ENCODE results near the gene ACTN2. TPM values are rescaled to one million over a fixed set of nuclear protein-coding genes. Genes with fewer than 3 reads are reported as not detected.

The ACTN2 gene
- total RNA-seq, 2 donors from 2014 or later = 1,411 to 1,679 TPM

GRCh38 chr1:236727521-236727920, 41.2 kb downstream of the ACTN2 start:
- DNase-seq = no peak
- peak; percentile 31 to 52 for ATAC-seq
- intact Hi-C loops (cut with DNase I) = no loop called here

GRCh38 chr1:236728752-236729151, 42.5 kb downstream of the ACTN2 start:
- DNase-seq (no peak), ATAC-seq (no peak)
- intact Hi-C loops (cut with DNase I) = no loop called here

- peak in 1 of 2 donors; percentile 8 for ATAC-seq
- intact Hi-C loops (cut with DNase I) = no loop called here
- DNase-seq = no peak
Observed at GRCh38 chr1:236733653-236734052, 47.4 kb downstream of the ACTN2 start.

- intact Hi-C loops (cut with DNase I) = no loop called here
- ATAC-seq (peak; percentile 71 to 83), DNase-seq (no peak)
Observed at GRCh38 chr1:236734141-236734765, 48.0 kb downstream of the ACTN2 start.

GRCh38 chr1:236736761-236737160, 50.5 kb downstream of the ACTN2 start:
- intact Hi-C loops (cut with DNase I) = no loop called here
- no peak for DNase-seq
- no peak for ATAC-seq

- DNase-seq (no peak), ATAC-seq (no peak)
- intact Hi-C loops (cut with DNase I) = no loop called here
Observed at GRCh38 chr1:236741753-236742152, 55.5 kb downstream of the ACTN2 start.

- intact Hi-C loops (cut with DNase I) = no loop called here
- ATAC-seq = no peak
Observed at GRCh38 chr1:236742421-236743160, 56.3 kb downstream of the ACTN2 start.

GRCh38 chr1:236744533-236744932, 58.2 kb downstream of the ACTN2 start:
- intact Hi-C loops (cut with DNase I) = no loop called here
- ATAC-seq (no peak), DNase-seq (no peak)

More at GRCh38 chr1:236742421-236743160, 56.3 kb downstream of the ACTN2 start:
- DNase-seq = no peak

GRCh38 chr1:236746785-236747184, 60.5 kb downstream of the ACTN2 start:
- intact Hi-C loops (cut with DNase I) = no loop called here
- DNase-seq (peak; percentile 47), ATAC-seq (peak; percentile 87 to 89)

GRCh38 chr1:236747311-236747985, 61.1 kb downstream of the ACTN2 start:
- intact Hi-C loops (cut with DNase I) = no loop called here
- DNase-seq (no peak), ATAC-seq (peak; percentile 54 to 65)

- intact Hi-C loops (cut with DNase I) = no loop called here
- DNase-seq = no peak
- no peak for ATAC-seq
Observed at GRCh38 chr1:236748268-236748870, 62.1 kb downstream of the ACTN2 start.

- intact Hi-C loops (cut with DNase I) = loop anchor here in 1 of 2 donors (10.0 kb wide), 2 partner anchors 136 to 634 kb away; no protein-coding TSS in a partner anchor
- ATAC-seq (no peak), DNase-seq (no peak)
Observed at GRCh38 chr1:236750928-236751327, 64.6 kb downstream of the ACTN2 start.

- no peak for ATAC-seq
- no peak for DNase-seq
- intact Hi-C loops (cut with DNase I) = loop anchor here in 1 of 2 donors (10.0 kb wide), 2 partner anchors 137 to 633 kb away; no protein-coding TSS in a partner anchor
Observed at GRCh38 chr1:236751385-236751784, 65.1 kb downstream of the ACTN2 start.

GRCh38 chr1:236751935-236752334, 65.6 kb downstream of the ACTN2 start:
- intact Hi-C loops (cut with DNase I) = loop anchor here in 1 of 2 donors (10.0 kb wide), 2 partner anchors 137 to 633 kb away; no protein-coding TSS in a partner anchor
- DNase-seq = no peak
- no peak for ATAC-seq

- intact Hi-C loops (cut with DNase I) = loop anchor here in 1 of 2 donors (10.0 kb wide), 2 partner anchors 139 to 631 kb away; no protein-coding TSS in a partner anchor
- peak; percentile 33 to 75 for ATAC-seq
- DNase-seq = no peak
Observed at GRCh38 chr1:236753516-236753915, 67.2 kb downstream of the ACTN2 start.

- ATAC-seq (peak; percentile 58 to 84), DNase-seq (no peak)
- intact Hi-C loops (cut with DNase I) = loop anchor here in 1 of 2 donors (10.0 kb wide), 2 partner anchors 139 to 631 kb away; no protein-coding TSS in a partner anchor
Observed at GRCh38 chr1:236753964-236754363, 67.7 kb downstream of the ACTN2 start.

- DNase-seq = no peak
- ATAC-seq = no peak
- intact Hi-C loops (cut with DNase I) = loop anchor here in 1 of 2 donors (10.0 kb wide), 2 partner anchors 140 to 630 kb away; no protein-coding TSS in a partner anchor
Observed at GRCh38 chr1:236754525-236755210, 68.4 kb downstream of the ACTN2 start.

GRCh38 chr1:236757640-236758039, 71.3 kb downstream of the ACTN2 start:
- DNase-seq (no peak), ATAC-seq (no peak)
- intact Hi-C loops (cut with DNase I) = loop anchor here in 1 of 2 donors (10.0 kb wide), 2 partner anchors 143 to 627 kb away; no protein-coding TSS in a partner anchor

Measured in left cardiac atrium (tissue), 4 donors.